H1 (cell line): ENCODE results near the gene ACTR1B. TPM values are rescaled to one million over a fixed set of nuclear protein-coding genes. Genes with fewer than 3 reads are reported as not detected.

Experiments used
- CHD7 ChIP-seq: fragments of 300-600 bp; sonication (generic); IDR thresholded peaks from 2 replicates; pipeline ENCODE4 v1.7.1; 2012; ENCODE audit warnings: low read length, moderate library complexity, mild to moderate bottlenecking, inconsistent platforms; ENCODE audit not compliant: insufficient replicate concordance
- HDAC6 ChIP-seq: IDR thresholded peaks from one replicate; pipeline ENCODE4 v1.7.1; 2012; ENCODE audit warnings: low read depth, mild to moderate bottlenecking, inconsistent platforms, low read length, moderate library complexity
- polyA plus RNA-seq, 7 experiments: library from polyadenylated mRNA; depleted of rRNA in 3 of 7; stranded (reverse) in 5 of 7; unstranded in 2 of 7; fragments of >200 nt in 5 of 7; fragments of 200-250 nt in 2 of 7; gene quantifications; 1 replicate in 5 of 7; 2 replicates in 1 of 7; 4 replicates in 1 of 7; pipeline versions ENCODE4 v1.2.1 to v1.2.3, GENCODE V29; 2011 to 2013; ENCODE audit warnings: missing spikeins in 2 of 7, mixed read lengths in 2 of 7
- total RNA-seq: library from RNA; stranded (reverse); fragmentation: NEBNext Ultra II Directional; extraction: Animal tissue kit (Norgen Biotek cat#: 25700); gene quantifications from 2 replicates; pipeline ENCODE4 v1.2.1, GENCODE V29; 2021

ACTR1B gene
- total and polyA plus RNA-seq, 2 of the 8 experiments (the other 6 are each of a cell fraction or from before 2014, with no cell fraction given) = 40.7 to 56.0 TPM

DNA sequence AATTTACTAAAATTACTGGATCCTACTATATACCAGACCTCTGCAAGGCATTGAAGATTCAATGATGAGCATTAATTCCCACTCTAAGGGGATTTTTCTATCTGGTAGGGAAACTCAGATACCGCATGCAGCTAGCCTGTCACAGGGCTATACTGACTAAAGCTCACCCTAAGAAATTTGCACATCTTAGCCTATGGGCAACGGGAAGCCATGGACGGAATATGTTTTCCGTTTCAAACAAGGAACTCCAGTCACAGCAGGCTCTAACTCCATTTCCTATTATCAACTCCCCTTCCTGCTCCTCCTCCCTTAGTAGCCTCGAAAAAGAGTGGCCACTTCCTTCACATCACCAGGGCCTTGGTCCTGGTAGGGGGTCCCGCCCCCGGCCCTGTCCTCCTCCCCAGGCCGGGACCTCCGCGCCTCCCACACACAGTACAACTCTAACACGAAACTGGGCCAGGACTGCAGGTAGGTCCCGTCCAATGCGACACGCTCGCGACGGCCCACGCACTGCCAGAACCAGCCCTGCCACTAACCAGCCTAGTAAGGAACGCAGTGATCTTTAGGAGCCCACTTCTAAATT, 18.6 kb downstream of the ACTR1B start (continued):
- TF ChIP-seq HDAC6 = no peak
- no peak for TF ChIP-seq CHD7
- TF ChIP-seq, all 59 proteins: peak for 2
